GOT3 (cell line): ENCODE measurements around the gene HEY2.
"Not testable (repeated sequence)": the region's sequence is repeated elsewhere in the genome, so short reads cannot be mapped to it uniquely, and the experiment has no call there.

Experiments
- DNase-seq: peaks from one replicate; lab custom pipeline; 2025; ENCODE audit warnings: mixed read lengths; lab: John Stamatoyannopoulos, UW

The HEY2 gene

GRCh38 chr6:125769147-125769783 is 19.8 kb downstream of the HEY2 start:
- no peak for DNase-seq

DNA sequence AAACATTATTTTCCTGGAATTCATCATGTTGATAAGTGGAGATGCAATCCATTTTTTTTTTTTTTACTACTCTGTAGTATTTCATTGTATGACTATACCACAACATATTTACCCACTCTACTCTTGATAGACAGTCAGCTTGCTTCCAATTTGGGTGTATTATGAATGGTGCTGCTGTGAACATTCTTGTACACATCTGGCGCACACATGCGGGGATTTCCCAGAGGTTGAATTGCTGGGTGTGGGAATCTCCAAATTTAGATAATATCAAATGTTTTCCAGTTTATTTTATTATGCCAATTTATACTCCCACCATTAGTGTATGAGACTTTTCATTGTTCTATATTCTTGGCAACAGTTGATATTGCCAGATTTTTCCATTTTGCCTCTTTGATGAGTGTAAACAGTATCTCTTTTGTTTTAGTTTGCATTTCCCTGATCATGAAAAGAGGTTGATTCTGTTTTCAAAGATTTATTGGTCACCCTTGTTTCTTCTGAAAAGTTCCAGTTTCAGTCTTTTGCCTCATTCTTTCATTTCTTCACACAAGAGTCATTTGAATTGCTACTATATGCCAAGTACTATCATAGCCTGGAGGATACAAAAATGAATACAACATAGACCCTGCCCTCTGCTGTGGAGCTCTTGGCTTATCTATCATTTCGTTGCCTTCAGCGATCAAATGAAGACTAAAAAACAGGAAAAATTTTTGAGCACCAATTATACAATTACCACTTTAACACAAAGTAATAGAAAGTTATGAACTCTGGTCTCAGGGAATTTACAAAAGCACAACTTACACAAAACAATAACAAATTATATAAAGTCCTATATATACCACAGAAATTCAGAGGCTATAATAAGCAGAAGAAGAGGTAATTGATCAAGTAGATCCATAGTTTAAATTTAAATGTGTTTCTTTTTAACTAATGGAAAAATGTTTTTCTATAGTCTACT is 24.2 kb downstream of the HEY2 start:
- no peak for DNase-seq

DNA sequence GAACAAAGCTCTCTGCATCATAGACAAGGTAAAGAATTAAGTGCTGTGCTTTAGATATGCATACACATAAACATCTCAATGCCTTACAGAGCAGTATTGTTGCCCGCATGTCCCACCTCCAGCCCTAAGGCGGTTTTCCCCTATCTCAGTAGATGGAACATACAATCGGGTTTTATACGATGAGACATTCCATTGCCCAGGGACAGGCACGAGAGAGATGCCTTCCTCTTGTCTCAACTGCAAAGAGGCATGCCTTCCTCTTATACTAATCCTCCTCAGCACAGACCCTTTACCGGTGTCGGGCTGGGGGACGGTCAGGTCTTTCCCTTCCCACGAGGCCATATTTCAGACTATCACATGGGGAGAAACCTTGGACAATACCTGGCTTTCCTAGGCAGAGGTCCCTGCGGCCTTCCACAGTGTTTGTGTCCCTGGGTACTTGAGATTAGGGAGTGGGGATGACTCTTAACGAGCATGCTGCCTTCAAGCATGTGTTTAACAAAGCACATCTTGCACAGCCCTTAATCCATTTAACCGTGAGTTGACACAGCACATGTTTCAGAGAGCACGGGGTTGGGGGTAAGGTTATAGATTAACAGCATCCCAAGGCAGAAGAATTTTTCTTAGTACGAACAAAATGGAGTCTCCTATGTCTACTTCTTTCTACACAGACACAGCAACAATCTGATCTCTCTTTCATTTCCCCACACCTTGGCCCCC is 26.8 kb downstream of the HEY2 start:
- DNase-seq = not testable (repeated sequence)

GRCh38 chr6:125779924-125780539 is 30.6 kb downstream of the HEY2 start:
- DNase-seq = peak; percentile 80

DNA sequence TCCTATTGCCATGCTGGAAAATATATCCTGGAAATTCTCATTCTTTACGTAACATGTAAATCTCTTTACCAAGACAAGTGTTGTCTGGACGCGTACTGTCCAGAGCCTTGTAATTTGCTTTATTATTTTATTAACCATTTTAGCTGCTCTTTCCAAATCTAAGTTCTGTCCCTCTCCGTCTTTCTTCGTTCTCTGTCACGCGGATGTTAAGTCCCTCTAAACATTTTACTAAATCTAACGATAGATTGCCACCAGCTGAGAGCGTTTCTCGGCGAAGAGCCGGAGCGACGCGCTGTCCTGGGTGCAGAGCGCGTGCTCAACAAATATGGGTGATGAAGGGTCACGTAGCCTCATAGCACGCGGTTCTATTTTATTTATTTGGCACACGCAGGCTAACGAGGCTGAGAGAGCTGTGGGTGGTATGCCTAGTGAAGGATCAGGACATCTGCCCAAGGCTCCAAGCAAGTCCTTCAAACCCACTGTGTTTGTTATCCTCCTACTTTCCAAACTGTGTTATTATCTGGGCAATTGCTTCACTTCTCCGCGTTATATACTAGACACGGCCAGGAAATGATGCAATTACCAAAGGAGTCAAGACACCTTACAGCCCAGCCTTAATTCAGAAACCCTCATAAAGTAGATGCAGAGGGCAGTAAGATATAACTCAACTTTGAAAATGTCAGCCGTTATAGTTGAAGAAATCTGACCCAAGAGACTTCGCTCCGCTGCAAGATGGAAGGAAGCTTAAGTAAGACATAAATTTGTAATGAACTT is 31.3 kb downstream of the HEY2 start:
- DNase-seq = peak; percentile 4

DNA sequence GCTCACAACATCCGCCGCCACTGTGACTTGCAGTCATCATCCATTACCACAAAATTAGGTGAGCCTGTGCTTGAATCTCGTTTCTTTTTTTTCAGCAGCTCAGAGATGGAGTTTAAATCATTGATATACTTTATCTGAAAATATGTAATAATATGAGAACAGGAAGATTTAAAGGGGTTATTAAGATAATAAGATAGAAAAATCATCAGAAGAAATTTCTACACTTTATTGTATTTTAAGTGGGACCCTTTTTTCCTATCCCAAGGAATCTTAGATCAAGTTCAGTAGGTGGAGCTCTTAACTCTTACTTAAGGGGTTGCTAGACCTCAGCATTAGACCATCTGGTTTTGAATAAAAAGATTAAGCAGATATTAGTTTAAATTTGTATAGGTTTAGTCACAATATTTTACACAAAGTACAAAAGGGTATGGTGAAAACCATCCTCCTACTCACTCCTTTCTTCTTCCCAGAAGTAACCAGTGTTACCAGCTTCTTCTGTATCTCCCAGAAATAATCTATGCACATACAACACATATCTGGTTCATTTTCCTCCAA is 32.0 kb downstream of the HEY2 start:
- no peak for DNase-seq

- no peak for DNase-seq
Observed at GRCh38 chr6:125784365-125784764, 34.9 kb downstream of the HEY2 start.

- DNase-seq = no peak
Observed at GRCh38 chr6:125787791-125788190, 38.4 kb downstream of the HEY2 start.

- DNase-seq = no peak
Observed at GRCh38 chr6:125789167-125789566, 39.7 kb downstream of the HEY2 start.

GRCh38 chr6:125789576-125790357 is 40.3 kb downstream of the HEY2 start:
- DNase-seq = no peak

DNA sequence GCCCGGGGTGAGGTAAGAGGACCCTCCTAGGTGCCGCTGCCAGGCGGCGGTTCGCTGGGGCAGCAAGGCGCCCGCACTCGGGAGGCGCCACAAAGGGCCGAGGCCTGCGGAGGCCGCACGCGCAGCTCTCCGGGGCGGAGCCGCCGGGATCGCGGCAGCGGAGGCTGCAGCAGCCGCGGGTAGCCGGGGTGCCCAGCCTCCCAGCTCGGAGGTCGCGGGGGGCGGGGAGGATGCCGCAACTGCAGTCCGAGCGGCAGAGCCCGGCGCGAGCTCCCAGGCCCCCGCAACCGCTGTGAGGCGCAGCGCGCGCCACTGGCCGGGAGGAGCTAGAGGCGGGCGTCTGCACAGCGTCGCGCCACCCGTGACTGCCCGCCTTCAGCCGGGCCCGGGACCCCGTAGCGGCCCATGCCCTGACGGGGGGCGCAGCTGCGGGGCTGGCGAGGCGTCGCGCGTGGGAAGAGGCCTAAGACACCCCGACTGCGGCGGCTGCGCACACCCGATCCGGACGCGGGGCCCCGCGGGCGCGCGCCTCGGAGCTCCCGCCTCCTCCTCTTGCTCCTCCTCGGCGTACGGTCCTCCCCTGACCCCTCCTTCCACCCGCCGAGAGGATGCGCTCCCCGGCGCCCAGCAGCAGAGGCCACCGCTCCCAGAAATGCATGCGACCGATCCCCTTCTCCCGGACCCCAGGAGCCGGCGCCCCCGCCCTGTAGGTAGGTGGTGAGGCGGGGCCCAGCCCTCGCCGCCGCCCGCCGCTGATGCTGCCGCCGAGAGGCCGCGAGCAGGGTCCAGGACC is 41.1 kb downstream of the HEY2 start, which contains the start of gene NCOA7:
Gene NCOA7, plus strand, starts transcription at position 603 of the 793 bp plus-strand sequence. CDS start 24,395 bp downstream, outside the sequence.
- DNase-seq = peak; percentile 20

DNA sequence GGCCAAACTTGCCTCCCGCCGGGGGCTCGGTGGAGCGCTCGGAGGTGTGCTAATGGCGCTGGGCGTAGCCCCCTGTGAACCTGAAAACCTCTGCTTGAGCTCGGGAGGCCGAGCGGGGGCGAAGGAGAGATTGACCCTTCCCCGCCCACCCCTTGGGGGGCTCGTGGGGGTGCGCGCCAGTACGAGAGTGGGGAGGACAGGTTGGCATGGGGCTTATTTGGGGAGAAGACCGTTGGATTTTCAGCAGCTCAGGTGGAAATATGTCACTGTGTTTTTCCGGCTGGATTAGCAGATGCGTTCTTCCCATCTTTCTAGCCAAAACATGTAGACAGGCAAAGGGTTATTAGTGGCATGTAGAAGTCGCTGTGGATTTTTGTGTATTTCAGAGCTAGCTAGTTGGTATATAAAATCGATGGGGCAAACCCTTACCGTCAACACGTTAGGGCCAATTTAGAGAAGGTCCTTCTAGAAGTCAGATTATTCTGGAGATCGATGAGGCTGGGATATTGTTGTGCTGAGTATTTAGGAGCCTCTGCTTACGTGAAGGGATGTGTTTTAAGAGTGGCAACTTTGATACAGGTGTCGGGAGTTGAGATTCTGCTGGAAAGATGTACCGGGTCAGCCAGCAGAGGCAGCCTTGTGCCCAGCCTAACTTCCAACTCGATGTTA is 41.9 kb downstream of the HEY2 start:
- DNase-seq = no peak

DNA sequence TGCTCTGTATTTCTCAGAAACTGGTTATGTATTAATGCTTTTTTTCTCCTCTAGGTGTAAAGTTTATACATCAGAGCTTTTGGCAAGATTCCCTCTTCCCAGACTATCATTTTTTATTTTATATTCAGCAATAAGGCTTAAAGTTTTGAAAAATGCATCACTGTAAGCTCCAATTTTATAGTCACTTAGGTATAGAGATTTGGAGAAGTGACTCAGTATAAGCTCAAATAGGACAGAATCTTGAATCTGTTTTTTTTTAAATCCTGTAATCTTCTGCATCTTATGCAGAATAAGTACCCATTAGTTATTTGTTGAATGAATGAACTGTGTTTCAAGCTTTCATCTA is 42.4 kb downstream of the HEY2 start:
- no peak for DNase-seq

GRCh38 chr6:125792172-125792571 is 42.7 kb downstream of the HEY2 start:
- no peak for DNase-seq

GRCh38 chr6:125792680-125793079 is 43.2 kb downstream of the HEY2 start:
- DNase-seq = no peak

GRCh38 chr6:125793280-125793679 is 43.8 kb downstream of the HEY2 start:
- no peak for DNase-seq

- no peak for DNase-seq
Observed at GRCh38 chr6:125793863-125794262, 44.4 kb downstream of the HEY2 start.

- no peak for DNase-seq
Observed at GRCh38 chr6:125794342-125795137, 45.1 kb downstream of the HEY2 start.
